Neuronal stem cell (in vitro differentiated cells): ENCODE measurements around the gene MFN1.

Experiments used
- DNase-seq: peaks from one replicate; pipeline ENCODE4 v3.0.0-alpha.2; 2013; ENCODE audit warnings: low spot score
- H2AFZ ChIP-seq: one replicate; pipeline ENCODE4 v1.6.1; 2013; ENCODE audit warnings: mild to moderate bottlenecking, low read length, inconsistent platforms
- H2AK5ac ChIP-seq: 2 replicates; pipeline ENCODE4 v1.6.1; 2013; ENCODE audit warnings: low read depth, mild to moderate bottlenecking, inconsistent platforms, low read length, moderate library complexity, mixed read lengths
- H2BK120ac ChIP-seq: 2 replicates; pipeline ENCODE4 v1.6.1; 2013; ENCODE audit warnings: low read depth, mild to moderate bottlenecking, inconsistent platforms, low read length, moderate library complexity, mixed read lengths
- H2BK12ac ChIP-seq: one replicate; pipeline ENCODE4 v1.6.1; 2013; ENCODE audit warnings: low read length, inconsistent platforms
- H2BK15ac ChIP-seq: 2 replicates; pipeline ENCODE4 v1.6.1; 2013; ENCODE audit warnings: mild to moderate bottlenecking, low read length, inconsistent platforms, mixed read lengths
- H2BK5ac ChIP-seq: one replicate; pipeline ENCODE4 v1.6.1; 2013; ENCODE audit warnings: inconsistent platforms, mild to moderate bottlenecking, low read length, moderate library complexity
- H3K14ac ChIP-seq: one replicate; pipeline ENCODE4 v1.6.1; 2013; ENCODE audit warnings: low read length, inconsistent platforms
- H3K18ac ChIP-seq: 2 replicates; pipeline ENCODE4 v1.6.1; 2013; ENCODE audit warnings: low read length, inconsistent platforms
- H3K23ac ChIP-seq: 2 replicates; pipeline ENCODE4 v1.6.1; 2013; ENCODE audit warnings: low read depth, mild to moderate bottlenecking, mixed read lengths, low read length, inconsistent platforms; ENCODE audit not compliant: poor library complexity
- H3K27ac ChIP-seq: replicated peaks from 3 replicates; pipeline ENCODE4 v1.5.1; 2013; ENCODE audit warnings: low read length, inconsistent platforms
- H3K27me3 ChIP-seq, 3 experiments: 2 replicates each; pipeline ENCODE4 v1.6.1; 2013; ENCODE audit warnings: low read length in 3 of 3, mild to moderate bottlenecking in 2 of 3, inconsistent platforms in 1 of 3, low read depth in 1 of 3, mixed read lengths in 1 of 3, moderate library complexity in 1 of 3; ENCODE audit not compliant: control insufficient read depth in 3 of 3, insufficient read depth in 3 of 3
- H3K36me3 ChIP-seq, 2 donors: replicated peaks in 1 of 2; 2 replicates each; pipeline ENCODE4 v1.6.1; 2013; ENCODE audit warnings: low read length in 2 of 2; ENCODE audit not compliant: control insufficient read depth in 2 of 2, insufficient read depth in 2 of 2
- H3K4ac ChIP-seq: 2 replicates; pipeline ENCODE4 v1.6.1; 2013; ENCODE audit warnings: inconsistent platforms, mild to moderate bottlenecking, low read length, moderate library complexity
- H3K4me1 ChIP-seq, 2 donors: 1 replicate in 1 of 2; 2 replicates in 1 of 2; pipeline ENCODE4 v1.6.1; 2013; ENCODE audit warnings: low read length in 2 of 2, low read depth in 1 of 2; ENCODE audit not compliant: control insufficient read depth in 2 of 2, insufficient read depth in 1 of 2
- H3K4me2 ChIP-seq: one replicate; pipeline ENCODE4 v1.6.1; 2013; ENCODE audit warnings: mild to moderate bottlenecking, low read length, inconsistent platforms; ENCODE audit not compliant: insufficient read depth, poor library complexity, severe bottlenecking
- H3K4me3 ChIP-seq, 2 donors: 2 replicates each; pipeline ENCODE4 v1.5.1; 2013; ENCODE audit warnings: low read length in 2 of 2, mild to moderate bottlenecking in 2 of 2, inconsistent platforms in 1 of 2, moderate library complexity in 1 of 2
- H3K79me1 ChIP-seq: one replicate; pipeline ENCODE4 v1.6.1; 2013; ENCODE audit warnings: low read depth, mild to moderate bottlenecking, inconsistent platforms, low read length, moderate library complexity
- H3K9ac ChIP-seq: one replicate; pipeline ENCODE4 v1.6.1; 2013; ENCODE audit warnings: mild to moderate bottlenecking, low read depth, low read length, inconsistent platforms; ENCODE audit not compliant: poor library complexity
- H3K9me3 ChIP-seq, 2 donors: replicated peaks in 1 of 2; 2 replicates each; pipeline versions ENCODE3 to v1.6.1; 2013; ENCODE audit warnings: low read length in 2 of 2, mild to moderate bottlenecking in 2 of 2, inconsistent platforms in 1 of 2, low read depth in 1 of 2, mixed read lengths in 1 of 2, moderate library complexity in 1 of 2; ENCODE audit not compliant: control insufficient read depth in 2 of 2, insufficient read depth in 1 of 2
- H4K8ac ChIP-seq: one replicate; pipeline ENCODE4 v1.6.1; 2013; ENCODE audit warnings: low read depth, mild to moderate bottlenecking, inconsistent platforms, low read length, moderate library complexity
- H4K91ac ChIP-seq: one replicate; pipeline ENCODE4 v1.6.1; 2013; ENCODE audit warnings: low read length, low read depth, mild to moderate bottlenecking, inconsistent platforms; ENCODE audit not compliant: poor library complexity
- WGBS, 2 donors: extraction: QIAGEN DNeasy Blood & Tissue Kit; methylation state at CpG; one replicate each; pipeline ENCODE4 v1.1.7; 2013; ENCODE audit warnings: missing lambda C conversion rate in 2 of 2, mixed read lengths in 1 of 2; ENCODE audit not compliant: insufficient read length in 2 of 2, insufficient replicate concordance in 1 of 2; ENCODE audit errors: extremely low coverage in 2 of 2; 5-methylcytosine and 5-hydroxymethylcytosine counted together

MFN1 gene

DNA sequence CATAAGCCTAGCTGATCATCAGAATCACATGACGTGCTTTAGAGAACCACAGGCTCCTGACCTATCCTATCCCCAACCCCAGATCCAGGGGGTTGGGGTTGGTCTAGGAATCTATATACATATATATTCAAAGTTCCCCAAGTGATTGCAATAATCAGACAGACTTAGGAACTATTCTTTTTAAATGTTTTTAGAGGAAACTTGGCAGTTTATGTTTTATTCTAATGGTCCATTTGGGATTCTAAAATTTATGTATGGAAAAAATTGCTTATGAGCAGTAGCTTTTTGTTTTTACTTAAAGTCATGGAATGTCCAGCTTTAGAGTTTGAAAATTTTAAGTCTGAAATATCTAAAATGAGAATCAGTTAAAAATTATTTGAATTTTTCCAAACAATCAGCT lies 22.1 kb downstream of the MFN1 start:
- H3K4me2 ChIP-seq: no peak overlapping the region
- no peak overlapping the region for H4K8ac ChIP-seq
- H4K91ac ChIP-seq: no peak overlapping the region
- H3K18ac ChIP-seq: no peak overlapping the region
- H3K36me3 ChIP-seq: peaks cover 5 to 77% of the 10 kb centered on the region in 2 donors
- H2AK5ac ChIP-seq: no peak overlapping the region
- H2BK15ac ChIP-seq: no peak overlapping the region
- DNase-seq: no peak
- no peaks in the 10 kb centered on the region for H3K9me3 ChIP-seq
- no peaks in the 10 kb centered on the region for H3K27me3 ChIP-seq
- no peak overlapping the region for H3K9ac ChIP-seq
- no peak overlapping the region for H3K14ac ChIP-seq
- H3K4ac ChIP-seq: no peak overlapping the region
- H2BK5ac ChIP-seq: no peak overlapping the region
- no peaks in the 10 kb centered on the region for H3K79me1 ChIP-seq
- WGBS, 2 donors: no CpG with 5 or more reads among the region's 1 CpG
- no peak overlapping the region for H3K23ac ChIP-seq
- no peaks in the 10 kb centered on the region for H3K4me1 ChIP-seq
- no peak overlapping the region for H2BK120ac ChIP-seq
- H2AFZ ChIP-seq: no peak overlapping the region
- no peak overlapping the region for H2BK12ac ChIP-seq
- H3K27ac ChIP-seq: no peak overlapping the region
- H3K4me3 ChIP-seq: no peak overlapping the region

GRCh38 chr3:179373938-179374337 lies 26.4 kb downstream of the MFN1 start:
- no peak for DNase-seq
- no CpG with 5 or more reads among the region's 6 CpGs for WGBS, 2 donors
- H4K8ac ChIP-seq: no peak overlapping the region

DNA sequence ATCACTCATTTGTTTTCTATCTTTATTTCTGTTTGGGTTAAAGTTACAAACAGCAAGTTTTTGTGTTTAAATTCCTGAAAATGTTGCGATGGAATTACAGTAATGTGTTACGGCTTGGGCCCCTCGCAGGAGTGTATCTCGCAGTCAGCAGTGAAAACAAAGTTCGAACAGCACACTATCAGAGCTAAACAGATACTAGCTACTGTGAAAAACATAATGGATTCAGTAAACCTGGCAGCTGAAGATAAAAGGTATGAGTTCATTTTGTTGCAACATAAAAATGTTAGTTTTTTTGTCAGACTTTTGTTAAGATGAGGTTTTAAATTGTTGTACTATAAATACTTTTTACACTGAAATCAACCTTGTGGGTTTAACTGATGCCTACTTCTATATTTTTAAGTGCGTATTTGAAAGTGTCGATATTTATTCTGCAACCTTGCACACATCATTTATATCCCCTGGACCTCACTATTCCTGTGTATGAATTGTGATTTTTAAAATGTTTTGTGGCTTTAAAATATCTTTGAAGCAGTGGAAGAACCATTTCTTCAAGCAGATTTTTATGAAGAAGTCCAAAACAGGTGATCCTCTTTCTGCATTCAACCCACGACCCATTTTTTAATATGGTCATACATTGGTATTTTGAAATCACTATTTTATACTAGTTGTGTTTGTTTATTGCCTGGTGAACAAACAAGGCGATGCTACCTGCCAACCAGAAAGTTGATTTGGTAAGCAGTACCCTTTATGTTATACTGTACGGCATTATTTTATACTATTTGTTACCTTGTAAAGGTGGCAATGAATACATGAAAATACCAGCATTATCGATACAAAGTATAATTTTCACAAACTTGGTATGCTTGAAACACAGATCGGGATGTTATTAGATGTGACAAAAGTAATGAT lies 27.8 kb downstream of the MFN1 start:
- Histone ChIP-seq H2BK15ac (no peak overlapping the region), H4K8ac (no peak overlapping the region), H3K4me3 (no peak overlapping the region), H3K4me1 (no peaks in the 10 kb centered on the region), H3K23ac (no peak overlapping the region), H2BK12ac (no peak overlapping the region), H3K36me3 (peaks cover 3 to 78% of the 10 kb centered on the region in 2 donors), H3K27me3 (no peaks in the 10 kb centered on the region), H3K9me3 (peaks cover 0 to 1% of the 10 kb centered on the region in 2 donors), H2BK5ac (no peak overlapping the region), H3K4me2 (no peak overlapping the region), H3K79me1 (no peaks in the 10 kb centered on the region), H2AFZ (no peak overlapping the region), H2AK5ac (no peak overlapping the region), H3K18ac (no peak overlapping the region), H3K14ac (no peak overlapping the region), H3K4ac (no peak overlapping the region), H3K27ac (no peak overlapping the region), H4K91ac (no peak overlapping the region), H3K9ac (no peak overlapping the region), H2BK120ac (no peak overlapping the region)
- WGBS, 2 donors: no CpG with 5 or more reads among the region's 12 CpGs
- no peak for DNase-seq

More at GRCh38 chr3:179373938-179374337, 26.4 kb downstream of the MFN1 start:
- Histone ChIP-seq H3K27me3 (no peaks in the 10 kb centered on the region), H3K9me3 (peaks cover 0 to under 1% of the 10 kb centered on the region in 2 donors), H2BK12ac (no peak overlapping the region), H2AFZ (no peak overlapping the region), H3K27ac (no peak overlapping the region), H3K9ac (no peak overlapping the region), H3K79me1 (no peaks in the 10 kb centered on the region), H3K4me1 (no peaks in the 10 kb centered on the region), H3K18ac (no peak overlapping the region), H3K4me3 (no peak overlapping the region), H4K91ac (no peak overlapping the region), H3K4me2 (no peak overlapping the region), H3K4ac (no peak overlapping the region), H3K36me3 (peaks cover 1 to 78% of the 10 kb centered on the region in 2 donors), H2BK15ac (no peak overlapping the region), H3K23ac (no peak overlapping the region), H2BK120ac (no peak overlapping the region), H2AK5ac (no peak overlapping the region), H3K14ac (no peak overlapping the region), H2BK5ac (no peak overlapping the region)

DNA sequence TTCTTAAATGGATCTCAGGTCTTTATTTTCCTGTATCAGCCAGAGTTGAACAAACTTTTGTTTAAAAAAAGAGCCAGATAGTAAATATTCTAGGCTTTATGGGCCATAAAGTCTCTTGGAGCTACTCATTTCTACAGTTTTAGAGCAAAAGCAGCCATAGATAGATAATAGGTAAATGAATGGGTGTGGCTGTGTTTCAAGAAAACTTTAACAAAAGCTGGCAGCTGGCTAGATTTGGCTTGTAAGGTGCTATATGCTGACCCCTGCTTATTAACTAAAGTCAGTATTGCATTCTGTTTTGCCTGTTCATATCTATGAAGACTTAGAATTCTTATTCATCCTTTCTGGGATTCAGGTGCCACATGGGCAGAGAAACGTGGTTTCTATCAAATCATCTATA lies 29.0 kb downstream of the MFN1 start:
- no peak overlapping the region for H3K23ac ChIP-seq
- no peak overlapping the region for H2AFZ ChIP-seq
- no peak overlapping the region for H2BK120ac ChIP-seq
- no peak overlapping the region for H3K4me3 ChIP-seq
- H3K4me1 ChIP-seq: no peaks in the 10 kb centered on the region
- no peak overlapping the region for H4K91ac ChIP-seq
- H3K79me1 ChIP-seq: no peaks in the 10 kb centered on the region
- DNase-seq: no peak
- no peak overlapping the region for H2BK12ac ChIP-seq
- WGBS, 2 donors: no CpG with 5 or more reads among the region's 1 CpG
- H3K9me3 ChIP-seq: peaks cover 0 to 1% of the 10 kb centered on the region in 2 donors
- H3K14ac ChIP-seq: no peak overlapping the region
- H2BK15ac ChIP-seq: no peak overlapping the region
- H3K36me3 ChIP-seq: peaks cover 3 to 78% of the 10 kb centered on the region in 2 donors
- no peak overlapping the region for H2BK5ac ChIP-seq
- H3K9ac ChIP-seq: no peak overlapping the region
- no peak overlapping the region for H3K27ac ChIP-seq
- no peak overlapping the region for H3K4ac ChIP-seq
- H3K4me2 ChIP-seq: no peak overlapping the region
- no peak overlapping the region for H4K8ac ChIP-seq
- no peak overlapping the region for H2AK5ac ChIP-seq
- no peak overlapping the region for H3K18ac ChIP-seq
- no peaks in the 10 kb centered on the region for H3K27me3 ChIP-seq
